ENCODE results near the gene EEFSEC.

The EEFSEC gene

GRCh38 chr3:128285042-128285966 is 132.0 kb downstream of the EEFSEC start:
- no peak for TF ChIP-seq CTCF (conservative IDR thresholded peaks at IDR 0.05; ENCODE audit: low read depth, low read length)
- H3K4me3 ChIP-seq (ENCODE audit: low read length): no peak overlapping the region
- DNase-seq (ENCODE audit: low read depth): no peak

GRCh38 chr3:128285967-128286321 is 132.7 kb downstream of the EEFSEC start:
- no peak for TF ChIP-seq CTCF (conservative IDR thresholded peaks at IDR 0.05; ENCODE audit: low read depth, low read length)
- no peak for DNase-seq (ENCODE audit: low read depth)
- no peak overlapping the region for H3K4me3 ChIP-seq (ENCODE audit: low read length)

- no peak for DNase-seq (ENCODE audit: low read depth)
- H3K4me3 ChIP-seq (ENCODE audit: low read length): no peak overlapping the region
- TF ChIP-seq CTCF (conservative IDR thresholded peaks at IDR 0.05; ENCODE audit: low read depth, low read length): no peak
These were observed 133.4 kb downstream of the EEFSEC start for GRCh38 chr3:128286691-128287090.

- H3K4me3 ChIP-seq (ENCODE audit: low read length): no peak overlapping the region
- no peak for DNase-seq (ENCODE audit: low read depth)
- TF ChIP-seq CTCF (conservative IDR thresholded peaks at IDR 0.05; ENCODE audit: low read depth, low read length): no peak
These were observed 133.9 kb downstream of the EEFSEC start for GRCh38 chr3:128287216-128287615.

- no peak overlapping the region for H3K4me3 ChIP-seq (ENCODE audit: low read length)
- DNase-seq (ENCODE audit: low read depth): no peak
- no peak for TF ChIP-seq CTCF (conservative IDR thresholded peaks at IDR 0.05; ENCODE audit: low read depth, low read length)
These were observed 136.3 kb downstream of the EEFSEC start for GRCh38 chr3:128289534-128289933.

GRCh38 chr3:128290484-128290883 is 137.2 kb downstream of the EEFSEC start:
- H3K4me3 ChIP-seq (ENCODE audit: low read length): no peak overlapping the region
- no peak for DNase-seq (ENCODE audit: low read depth)
- TF ChIP-seq CTCF (conservative IDR thresholded peaks at IDR 0.05; ENCODE audit: low read depth, low read length): no peak

- no peak overlapping the region for H3K4me3 ChIP-seq (ENCODE audit: low read length)
- no peak for TF ChIP-seq CTCF (conservative IDR thresholded peaks at IDR 0.05; ENCODE audit: low read depth, low read length)
- DNase-seq (ENCODE audit: low read depth): no peak
These were observed 140.6 kb downstream of the EEFSEC start for GRCh38 chr3:128293930-128294329.

Data from retinal pigment epithelial cell (primary cell).